Sigmoid colon (tissue), 7 donors: ENCODE results near the gene DCAF5. TPM values are rescaled to one million over a fixed set of nuclear protein-coding genes. Genes with fewer than 3 reads are reported as not detected.

Source experiments
- DNase-seq: peaks from one replicate; pipeline ENCODE4 v3.0.0-alpha.2; 2019
- H3K27ac ChIP-seq, 4 donors: fragments of 200-600 bp; sonication (generic); one replicate each; pipeline ENCODE4 v1.5.1; 2016 to 2019; ENCODE audit warnings: mild to moderate bottlenecking in 1 of 4
- H3K27me3 ChIP-seq, 3 donors: fragments of 200-600 bp; sonication (generic); one replicate each; pipeline ENCODE4 v1.5.1; 2019; ENCODE audit warnings: mild to moderate bottlenecking in 1 of 3
- H3K36me3 ChIP-seq, 4 donors: fragments of 200-600 bp; sonication (generic); one replicate each; pipeline ENCODE4 v1.5.1; 2016 to 2019
- H3K4me1 ChIP-seq, 4 donors: fragments of 200-600 bp; sonication (generic); one replicate each; pipeline ENCODE4 v1.5.1; 2017 to 2019
- H3K4me3 ChIP-seq, 4 donors: fragments of 200-600 bp; sonication (generic); one replicate each; pipeline ENCODE4 v1.5.1; 2017 to 2019; ENCODE audit warnings: mild to moderate bottlenecking in 2 of 4, moderate library complexity in 1 of 4
- H3K9me3 ChIP-seq, 4 donors: fragments of 200-600 bp in 3 of 4; sonication (generic) in 3 of 4; one replicate each; pipeline versions ENCODE4 v1.5.1 to v1.6.1; 2013 to 2019
- EP300 ChIP-seq, 4 donors: sonication (generic); formaldehyde crosslinking; IDR thresholded peaks; one replicate each; pipeline ENCODE4 v1.6.1; 2017; ENCODE audit warnings: antibody characterized with exemption in 4 of 4
- POLR2A ChIP-seq, 2 donors: fragments of 450-650 bp; IDR thresholded peaks; one replicate each; pipeline ENCODE4 v1.6.1; 2016; ENCODE audit warnings: antibody characterized with exemption in 2 of 2, mild to moderate bottlenecking in 2 of 2, moderate library complexity in 2 of 2
- POLR2AphosphoS5 ChIP-seq, 4 donors: sonication (generic); formaldehyde crosslinking; IDR thresholded peaks; one replicate each; pipeline ENCODE4 v1.6.1; 2017; ENCODE audit warnings: antibody characterized with exemption in 4 of 4
- WGBS, 2 donors: extraction: QIAGEN DNeasy Blood & Tissue Kit; methylation state at CpG; one replicate each; pipeline ENCODE4 v1.1.7; 2013; 5-methylcytosine and 5-hydroxymethylcytosine counted together
- intact Hi-C: fragments of 100-400 bp; cut with DNase I; formaldehyde crosslinking; loops from one replicate; pipeline ENCODE4 v1.15.1; 2023
- polyA plus RNA-seq, 3 donors: library from polyadenylated mRNA; stranded (reverse); fragments of 200-250 nt; gene quantifications; one replicate each; pipeline ENCODE4 v1.2.3, GENCODE V29; 2013
- total RNA-seq, 4 donors: library from RNA; depleted of rRNA; stranded (reverse); fragments of >200 nt; gene quantifications; one replicate each; pipeline ENCODE4 v1.1.0, GENCODE V29; 2016
- TF ChIP-seq, protein P1 (sequence below), 4 experiments: fragments of 450-650 bp in 3 of 4; fragments of 200-600 bp in 1 of 4; IDR thresholded peaks; one replicate each; pipeline ENCODE4 v1.5.1; 2016 to 2019; ENCODE audit warnings: antibody characterized with exemption in 4 of 4, mild to moderate bottlenecking in 3 of 4, moderate library complexity in 2 of 4
- donor health status: healthy with polysubstance abuse.
- donor health status: Bipolar disorder and iron deficiency.
- donor health status: healthy.

DCAF5 gene
- total and polyA plus RNA-seq, 7 donors = 13.2 to 56.8 (median 36.4) TPM

DNA sequence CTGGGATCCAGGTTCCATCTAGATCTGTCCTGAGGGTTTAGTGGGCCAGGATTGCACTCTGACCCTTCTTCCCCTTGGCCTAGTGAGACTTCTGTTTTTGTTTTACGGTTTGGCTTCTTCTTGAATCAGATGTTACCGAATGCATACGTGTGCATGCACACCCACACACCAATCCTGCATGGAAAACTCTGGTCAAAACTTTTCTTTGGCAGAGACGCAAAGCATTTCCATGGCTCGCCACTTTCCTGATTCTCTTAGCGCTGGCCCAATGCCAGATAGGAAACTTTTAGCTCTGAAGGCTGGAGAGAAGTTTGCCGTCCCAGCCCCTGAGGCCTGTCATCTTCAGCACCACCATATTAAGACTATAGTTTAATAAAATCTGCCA is 106.5 kb downstream of the DCAF5 start:
- TF ChIP-seq, protein P1, sequence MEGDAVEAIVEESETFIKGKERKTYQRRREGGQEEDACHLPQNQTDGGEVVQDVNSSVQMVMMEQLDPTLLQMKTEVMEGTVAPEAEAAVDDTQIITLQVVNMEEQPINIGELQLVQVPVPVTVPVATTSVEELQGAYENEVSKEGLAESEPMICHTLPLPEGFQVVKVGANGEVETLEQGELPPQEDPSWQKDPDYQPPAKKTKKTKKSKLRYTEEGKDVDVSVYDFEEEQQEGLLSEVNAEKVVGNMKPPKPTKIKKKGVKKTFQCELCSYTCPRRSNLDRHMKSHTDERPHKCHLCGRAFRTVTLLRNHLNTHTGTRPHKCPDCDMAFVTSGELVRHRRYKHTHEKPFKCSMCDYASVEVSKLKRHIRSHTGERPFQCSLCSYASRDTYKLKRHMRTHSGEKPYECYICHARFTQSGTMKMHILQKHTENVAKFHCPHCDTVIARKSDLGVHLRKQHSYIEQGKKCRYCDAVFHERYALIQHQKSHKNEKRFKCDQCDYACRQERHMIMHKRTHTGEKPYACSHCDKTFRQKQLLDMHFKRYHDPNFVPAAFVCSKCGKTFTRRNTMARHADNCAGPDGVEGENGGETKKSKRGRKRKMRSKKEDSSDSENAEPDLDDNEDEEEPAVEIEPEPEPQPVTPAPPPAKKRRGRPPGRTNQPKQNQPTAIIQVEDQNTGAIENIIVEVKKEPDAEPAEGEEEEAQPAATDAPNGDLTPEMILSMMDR (IDR thresholded peaks at IDR 0.05) = no peak
- TF ChIP-seq POLR2AphosphoS5 (IDR thresholded peaks at IDR 0.05) (peak in 3 of 4 donors; percentile 40 to 75 (median 49)), EP300 (IDR thresholded peaks at IDR 0.05) (peak in 1 of 4 donors; percentile 6)
- DNase-seq = peak; percentile 83
- no peaks in the 10 kb centered on the region for H3K27me3 ChIP-seq
- peak overlapping the region; percentile 72 to 89 (median 74) for H3K27ac ChIP-seq
- no peaks in the 10 kb centered on the region for H3K9me3 ChIP-seq
- intact Hi-C loops = loop anchor here (5.0 kb wide), 1 partner anchor 41 kb away; no protein-coding TSS in a partner anchor
- H3K4me1 ChIP-seq = peaks cover 0 to 82% (median 78%) of the 10 kb centered on the region in 4 donors
- H3K4me3 ChIP-seq = no peak overlapping the region
- 75 to 76% methylated on average over 7 of the region's 7 CpGs for WGBS, 2 donors
- no peaks in the 10 kb centered on the region for H3K36me3 ChIP-seq

DNA sequence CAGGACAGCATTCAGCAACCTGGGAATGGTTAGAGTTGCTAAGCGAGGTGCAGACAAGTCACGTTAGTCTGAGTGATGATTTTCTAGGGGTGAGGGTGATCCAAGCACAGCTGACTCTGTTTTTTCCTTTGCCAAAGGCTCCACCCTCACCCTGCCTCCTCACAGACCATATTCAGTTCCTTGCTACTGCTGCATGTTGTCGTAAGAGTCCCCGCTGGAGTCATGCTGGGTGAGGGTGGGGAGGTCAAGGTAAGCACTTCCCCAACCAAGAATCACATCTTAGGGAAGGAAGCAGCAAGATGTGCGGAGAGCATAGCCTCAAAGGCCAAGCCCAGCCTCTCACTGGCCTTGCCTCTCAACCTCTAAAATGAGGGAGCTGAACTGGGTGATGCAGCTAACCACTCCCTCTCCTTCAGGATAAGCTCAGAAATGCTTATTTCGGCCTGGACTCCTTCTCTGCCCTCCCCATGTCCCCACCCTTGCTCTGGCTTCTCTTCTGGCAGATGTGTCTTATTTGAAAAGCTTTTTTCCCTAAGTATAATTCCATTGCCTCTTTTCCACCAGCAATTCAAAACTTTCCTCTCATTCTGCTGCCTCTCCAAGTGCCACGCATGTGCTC is 107.0 kb downstream of the DCAF5 start:
- H3K36me3 ChIP-seq = no peaks in the 10 kb centered on the region
- no peak for TF ChIP-seq POLR2AphosphoS5 (IDR thresholded peaks at IDR 0.05)
- TF ChIP-seq, protein P1 (IDR thresholded peaks at IDR 0.05) = no peak
- TF ChIP-seq EP300 (IDR thresholded peaks at IDR 0.05) = no peak
- TF ChIP-seq POLR2A (IDR thresholded peaks at IDR 0.05) = no peak
- H3K4me3 ChIP-seq = no peak overlapping the region
- H3K27ac ChIP-seq = peak overlapping the region; percentile 72 to 89 (median 74)
- H3K9me3 ChIP-seq = no peaks in the 10 kb centered on the region
- H3K27me3 ChIP-seq = no peaks in the 10 kb centered on the region
- intact Hi-C loops = loop anchor here (5.0 kb wide), 1 partner anchor 41 kb away; no protein-coding TSS in a partner anchor
- H3K4me1 ChIP-seq = peaks cover 0 to 77% (median 73%) of the 10 kb centered on the region in 4 donors
- no peak for DNase-seq
- 76 to 78% methylated on average over 7 of the region's 7 CpGs for WGBS, 2 donors

- Histone ChIP-seq H3K36me3 (no peaks in the 10 kb centered on the region), H3K27me3 (no peaks in the 10 kb centered on the region), H3K27ac (peak overlapping the region; percentile 72 to 89 (median 74)), H3K4me3 (no peak overlapping the region), H3K4me1 (peaks cover 0 to 68% (median 64%) of the 10 kb centered on the region in 4 donors), H3K9me3 (no peaks in the 10 kb centered on the region)
- DNase-seq = no peak
- 81 to 85% methylated on average over 6 of the region's 6 CpGs for WGBS, 2 donors
- TF ChIP-seq POLR2AphosphoS5 (IDR thresholded peaks at IDR 0.05) (peak in 2 of 4 donors; percentile 30 to 35), POLR2A (IDR thresholded peaks at IDR 0.05) (no peak)
- TF ChIP-seq, protein P1 (IDR thresholded peaks at IDR 0.05) = no peak
- intact Hi-C loops = loop anchor here (5.0 kb wide), 2 partner anchors 42 to 63 kb away; no protein-coding TSS in a partner anchor
Measured at GRCh38 chr14:69044965-69045555, 107.9 kb downstream of the DCAF5 start.

- TF ChIP-seq, protein P1 (IDR thresholded peaks at IDR 0.05) = no peak
- no peak for TF ChIP-seq POLR2AphosphoS5 (IDR thresholded peaks at IDR 0.05)
- no peak for TF ChIP-seq EP300 (IDR thresholded peaks at IDR 0.05)
- TF ChIP-seq POLR2A (IDR thresholded peaks at IDR 0.05) = no peak
- intact Hi-C loops = loop anchor here (5.0 kb wide), 1 partner anchor 62 kb away; no protein-coding TSS in a partner anchor
Measured at GRCh38 chr14:69044296-69044695, 108.6 kb downstream of the DCAF5 start.

More at GRCh38 chr14:69044296-69044695, 108.6 kb downstream of the DCAF5 start:
- DNase-seq = no peak
- H3K9me3 ChIP-seq = no peaks in the 10 kb centered on the region
- H3K4me1 ChIP-seq = peaks cover 0 to 61% (median 58%) of the 10 kb centered on the region in 4 donors
- no peak overlapping the region for H3K4me3 ChIP-seq
- H3K27ac ChIP-seq = peak overlapping the region; percentile 72 to 89 (median 74)
- no peaks in the 10 kb centered on the region for H3K36me3 ChIP-seq
- H3K27me3 ChIP-seq = no peaks in the 10 kb centered on the region
- 85% methylated on average over 2 of the region's 2 CpGs for WGBS, 2 donors
